Measurements from ENCODE around the gene MAP3K1.

DNA sequence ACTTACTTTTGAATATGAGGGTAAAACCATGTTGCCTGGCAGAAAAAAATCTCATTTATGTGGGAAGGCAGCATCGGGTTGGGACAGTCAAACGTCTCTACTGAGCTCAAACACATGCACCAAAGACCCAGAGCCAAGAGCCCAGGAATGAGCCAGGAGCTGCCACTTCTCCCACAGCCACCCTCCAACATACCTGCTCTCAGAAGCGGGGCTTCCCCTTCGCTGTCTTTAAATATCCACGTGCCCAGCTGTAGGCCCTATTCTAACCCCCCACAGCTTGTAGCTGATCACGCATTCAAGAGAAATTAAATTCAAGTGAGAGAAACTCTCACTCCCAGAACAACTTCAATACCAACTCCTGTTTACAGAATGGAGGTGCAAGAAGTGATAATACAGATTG lies 42.6 kb upstream of the MAP3K1 start:
- TF ChIP-seq POLR2AphosphoS5 (IDR thresholded peaks at IDR 0.05; ENCODE audit: borderline replicate concordance, low read depth, low read length) (no peak), EZH2 (IDR thresholded peaks at IDR 0.05) (no peak), FOXP2 (optimal IDR thresholded peaks at IDR 0.05; ENCODE audit: control extremely low read depth, extremely low read length, insufficient read depth) (no peak)
